ENCODE data around the gene SDK1. TPM values are rescaled to one million over a fixed set of nuclear protein-coding genes. Genes with fewer than 3 reads are reported as not detected.

Gene SDK1
- total and polyA plus RNA-seq, 10 of the 15 experiments (the other 5 are each of a cell fraction or from before 2014, with no cell fraction given), result 0.14 to 0.33 TPM; not detected in 8

- H3K9me3 ChIP-seq (replicated peaks; ENCODE audit: control insufficient read depth, insufficient read depth, low read length), result no peaks in the 10 kb centered on the region; the same call in 2 of the 3 replicates
- no peaks in the 10 kb centered on the region for H3K79me2 ChIP-seq (ENCODE audit: control insufficient read depth, insufficient read depth, low read length)
- H2AFZ ChIP-seq (ENCODE audit: control insufficient read depth, low read depth, low read length), result no peak overlapping the region
- in situ Hi-C loops (cut with MboI) (no loop called here), intact Hi-C loops (cut with micrococcal nuclease; ENCODE audit: unreplicated experiment) (no loop called here)
- CTCF ChIA-PET, result no interaction called here
- no peaks in the 10 kb centered on the region for H3K27me3 ChIP-seq (replicated peaks in 1 of 2; ENCODE audit: control insufficient read depth in 2 of 2, insufficient read depth in 2 of 2, low read length in 1 of 2)
- H3K27ac ChIP-seq (ENCODE audit: control insufficient read depth, insufficient read depth), result no peak overlapping the region
- H3K36me3 ChIP-seq (ENCODE audit: control insufficient read depth in 2 of 2, insufficient read depth in 2 of 2, low read length in 1 of 2), result no peaks in the 10 kb centered on the region
- FAIRE-seq, result no peak
- no peak overlapping the region for H3K9ac ChIP-seq (ENCODE audit: control insufficient read depth, insufficient read depth, low read length)
- POLR2A ChIA-PET, result no interaction called here
- RAD21 ChIA-PET (ENCODE audit: unreplicated experiment), result no interaction called here
- no peak overlapping the region for H3K4me2 ChIP-seq (ENCODE audit: control insufficient read depth, insufficient read depth)
- ATAC-seq, result no peak
- no peaks in the 10 kb centered on the region for H3K4me1 ChIP-seq (ENCODE audit: control insufficient read depth, insufficient read depth, low read length)
- SMC1A ChIA-PET (ENCODE audit: uncharacterized antibody, unreplicated experiment), result no interaction called here
- 26% methylated on average over 15 of the region's 15 CpGs for WGBS (ENCODE audit: insufficient coverage, insufficient replicate concordance, low lambda C conversion rate, missing lambda C conversion rate)
- H3K4me3 ChIP-seq, result no peak overlapping the region
- no TSS peak for BruUV-seq (replicated peaks)
- no peak for DNase-seq (ENCODE audit: low read depth, low spot score)
- H4K20me1 ChIP-seq (ENCODE audit: control insufficient read depth, insufficient read depth), result no peaks in the 10 kb centered on the region
- no peak for TF ChIP-seq FOXK2 (IDR thresholded peaks at IDR 0.05)
- no peak for TF ChIP-seq ZBTB11 (CRISPR knock-in tag; IDR thresholded peaks at IDR 0.05)
- no peak for TF ChIP-seq IRF5 (IDR thresholded peaks at IDR 0.05; ENCODE audit: borderline replicate concordance)
- no peak for TF ChIP-seq ZNF687 (IDR thresholded peaks at IDR 0.05)
- TF ChIP-seq RELB (IDR thresholded peaks at IDR 0.05; ENCODE audit: low read depth), result no peak
- no peak for TF ChIP-seq ZNF274 (IDR thresholded peaks at IDR 0.05; ENCODE audit: insufficient read depth, insufficient read length)
- no peak for TF ChIP-seq MTA3 (IDR thresholded peaks at IDR 0.05; ENCODE audit: borderline replicate concordance, low read length)
- TF ChIP-seq NFYA (IDR thresholded peaks at IDR 0.05; ENCODE audit: borderline replicate concordance, low read depth, low read length), result no peak
- no peak for TF ChIP-seq NFXL1 (IDR thresholded peaks at IDR 0.05; ENCODE audit: borderline replicate concordance)
- no peak for TF ChIP-seq BCL11A (IDR thresholded peaks at IDR 0.05; ENCODE audit: low read depth, low read length)
- TF ChIP-seq STAT3 (IDR thresholded peaks at IDR 0.05; ENCODE audit: low read depth, low read length), result no peak
- TF ChIP-seq ATF2 (IDR thresholded peaks at IDR 0.05; ENCODE audit: low read length), result no peak
Observed at GRCh38 chr7:4196121-4196819, 895.2 kb downstream of the SDK1 start.

Data from GM12878 (cell line).